Measurements from ENCODE around the gene RAB9A. TPM values are rescaled to one million over a fixed set of nuclear protein-coding genes. Genes with fewer than 3 reads are reported as not detected.

RAB9A gene
- 37.5 and 38.4 TPM in 2 replicates for total RNA-seq

GRCh38 chrX:13688958-13689740 lies at the start of gene RAB9A:
RAB9A (plus strand) TSS chrX:13689128; CDS start chrX:13708747, 19,619 bp downstream.

GRCh38 chrX:13652850-13653693 lies 35.9 kb upstream of the RAB9A start, which contains the start of gene TCEANC:
TCEANC (plus strand) TSS chrX:13653141; CDS start chrX:13662509, 9,368 bp downstream.

GRCh38 chrX:13734278-13735172 lies 45.6 kb downstream of the RAB9A start, which contains the start of the genes OFD1 and TRAPPC2:
OFD1 (plus strand) TSS chrX:13734748; CDS start chrX:13735072, 324 bp downstream.
TRAPPC2 (minus strand) TSS chrX:13734620; CDS start chrX:13719963, 14,657 bp downstream.

Other genes with a start within 250 kb of the RAB9A start
- gene EGFL6, start 119.5 kb upstream of the RAB9A start, total RNA-seq = under 0.01 TPM in 1 of 2 replicates, not detected in the other
- gene TCEANC, start 36.0 kb upstream of the RAB9A start, total RNA-seq = 2.6 and 3.3 TPM in 2 replicates
- gene TRAPPC2, start 45.5 kb downstream of the RAB9A start, total RNA-seq = 14.6 and 20.8 TPM in 2 replicates
- 13.2 and 14.5 TPM in 2 replicates for gene OFD1, start 45.6 kb downstream of the RAB9A start, total RNA-seq
- 5.3 and 14.3 TPM in 2 replicates for gene GPM6B, start 128.0 kb downstream of the RAB9A start, total RNA-seq